Uterus (tissue), 2 donors: ENCODE results near the gene SHROOM3.

Experiments used
- POLR2A ChIP-seq, 2 donors: fragments of 450-650 bp; IDR thresholded peaks; one replicate each; pipeline ENCODE4 v1.6.1; 2016; ENCODE audit warnings: antibody characterized with exemption in 2 of 2, mild to moderate bottlenecking in 1 of 2, moderate library complexity in 1 of 2
- TF ChIP-seq, protein P1 (sequence below), 4 experiments: fragments of 200-600 bp in 2 of 4; fragments of 450-650 bp in 2 of 4; sonication (generic) in 2 of 4; IDR thresholded peaks; one replicate each; pipeline ENCODE4 v1.5.1; 2016 to 2019; ENCODE audit warnings: antibody characterized with exemption in 4 of 4, mild to moderate bottlenecking in 2 of 4, moderate library complexity in 1 of 4

- TF ChIP-seq POLR2A (IDR thresholded peaks at IDR 0.05) = no peak
- TF ChIP-seq, protein P1, sequence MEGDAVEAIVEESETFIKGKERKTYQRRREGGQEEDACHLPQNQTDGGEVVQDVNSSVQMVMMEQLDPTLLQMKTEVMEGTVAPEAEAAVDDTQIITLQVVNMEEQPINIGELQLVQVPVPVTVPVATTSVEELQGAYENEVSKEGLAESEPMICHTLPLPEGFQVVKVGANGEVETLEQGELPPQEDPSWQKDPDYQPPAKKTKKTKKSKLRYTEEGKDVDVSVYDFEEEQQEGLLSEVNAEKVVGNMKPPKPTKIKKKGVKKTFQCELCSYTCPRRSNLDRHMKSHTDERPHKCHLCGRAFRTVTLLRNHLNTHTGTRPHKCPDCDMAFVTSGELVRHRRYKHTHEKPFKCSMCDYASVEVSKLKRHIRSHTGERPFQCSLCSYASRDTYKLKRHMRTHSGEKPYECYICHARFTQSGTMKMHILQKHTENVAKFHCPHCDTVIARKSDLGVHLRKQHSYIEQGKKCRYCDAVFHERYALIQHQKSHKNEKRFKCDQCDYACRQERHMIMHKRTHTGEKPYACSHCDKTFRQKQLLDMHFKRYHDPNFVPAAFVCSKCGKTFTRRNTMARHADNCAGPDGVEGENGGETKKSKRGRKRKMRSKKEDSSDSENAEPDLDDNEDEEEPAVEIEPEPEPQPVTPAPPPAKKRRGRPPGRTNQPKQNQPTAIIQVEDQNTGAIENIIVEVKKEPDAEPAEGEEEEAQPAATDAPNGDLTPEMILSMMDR (IDR thresholded peaks at IDR 0.05) = no peak
Measured at GRCh38 chr4:76674983-76675382, 240.0 kb downstream of the SHROOM3 start.
